ENCODE data around the gene ZSWIM5.
"Not testable (repeated sequence)": the region's sequence is repeated elsewhere in the genome, so short reads cannot be mapped to it uniquely, and the experiment has no call there.

ZSWIM5 gene

GRCh38 chr1:45008076-45008475 is 198.3 kb downstream of the ZSWIM5 start:
- no peak for DNase-seq (ENCODE audit: low read depth in 3 of 3, low spot score in 1 of 3)

DNA sequence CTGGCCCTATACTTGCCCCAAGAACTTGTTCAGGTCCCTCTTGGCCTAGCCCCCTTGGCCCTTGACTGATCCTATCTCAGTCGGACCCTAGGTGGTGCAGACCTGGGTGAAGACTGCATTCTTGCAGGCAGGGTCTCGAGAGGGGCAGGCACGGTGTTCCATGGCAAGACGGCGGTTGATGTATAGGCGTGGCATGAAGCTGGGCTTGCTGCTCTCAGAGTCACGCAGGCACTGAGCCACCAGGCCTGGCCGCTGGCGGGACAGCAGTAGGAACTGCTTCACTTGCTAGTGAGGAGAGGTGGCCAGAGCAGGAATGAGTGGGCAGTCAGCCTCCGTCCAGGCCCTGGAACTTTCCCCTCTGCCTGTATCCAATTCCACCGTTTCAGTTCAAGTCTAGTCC is 199.1 kb downstream of the ZSWIM5 start:
- DNase-seq (ENCODE audit: low read depth in 3 of 3, low spot score in 1 of 3) = no peak

DNA sequence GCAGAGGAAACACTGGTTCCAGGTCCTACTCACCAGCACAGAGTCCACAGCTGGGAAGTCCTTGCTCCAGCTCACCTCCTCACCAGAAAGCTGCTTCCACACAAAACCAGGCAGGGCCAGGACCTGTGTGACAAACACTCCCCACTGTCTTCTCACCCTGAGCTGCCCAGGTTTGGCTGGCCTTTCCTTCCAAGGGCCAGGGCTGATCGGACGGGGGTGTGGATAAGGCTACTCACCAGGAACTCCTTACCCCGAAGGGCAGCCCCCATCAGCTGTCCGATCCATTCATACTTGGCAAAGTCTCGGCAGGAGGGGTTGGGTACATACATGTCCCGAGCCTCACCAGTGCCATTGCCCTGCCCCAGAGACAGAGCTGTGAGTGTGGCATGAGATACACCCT is 200.6 kb downstream of the ZSWIM5 start:
- DNase-seq (ENCODE audit: low read depth in 3 of 3, low spot score in 1 of 3) = no peak

DNA sequence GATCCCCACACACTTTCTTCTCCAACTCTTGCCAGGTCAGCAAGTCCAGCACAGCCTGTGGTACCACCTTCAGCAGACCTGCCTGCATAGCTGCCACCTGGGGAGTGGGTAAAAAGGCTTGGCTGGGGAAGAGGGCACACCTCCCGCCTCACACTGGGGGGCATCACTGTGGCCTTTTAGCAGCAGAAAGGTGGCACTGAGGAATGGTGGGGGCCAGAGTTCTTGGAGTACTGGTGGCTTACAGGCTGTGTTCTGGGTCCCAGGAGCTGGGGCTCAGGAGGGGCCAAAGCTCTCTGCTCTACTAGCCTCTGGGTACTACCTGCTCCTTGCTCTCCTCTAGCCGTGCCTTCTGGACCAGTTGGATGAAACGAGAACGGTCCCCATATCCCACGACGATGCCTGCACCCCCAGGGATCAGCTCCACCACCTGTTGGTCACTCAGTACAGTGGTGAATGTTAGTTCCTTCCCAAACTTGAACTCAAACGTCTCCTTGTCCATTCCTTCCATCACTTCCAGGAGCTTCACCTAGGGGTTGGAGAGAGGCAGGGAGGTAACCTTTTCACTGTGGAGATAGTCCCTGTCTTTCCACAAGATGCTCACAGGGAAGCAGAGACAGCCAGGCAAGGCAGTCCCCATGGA is 202.0 kb downstream of the ZSWIM5 start:
- no peak for DNase-seq (ENCODE audit: low read depth in 3 of 3, low spot score in 1 of 3)

GRCh38 chr1:45003741-45004140 is 202.7 kb downstream of the ZSWIM5 start:
- no peak for DNase-seq (ENCODE audit: low read depth in 3 of 3, low spot score in 1 of 3)

DNA sequence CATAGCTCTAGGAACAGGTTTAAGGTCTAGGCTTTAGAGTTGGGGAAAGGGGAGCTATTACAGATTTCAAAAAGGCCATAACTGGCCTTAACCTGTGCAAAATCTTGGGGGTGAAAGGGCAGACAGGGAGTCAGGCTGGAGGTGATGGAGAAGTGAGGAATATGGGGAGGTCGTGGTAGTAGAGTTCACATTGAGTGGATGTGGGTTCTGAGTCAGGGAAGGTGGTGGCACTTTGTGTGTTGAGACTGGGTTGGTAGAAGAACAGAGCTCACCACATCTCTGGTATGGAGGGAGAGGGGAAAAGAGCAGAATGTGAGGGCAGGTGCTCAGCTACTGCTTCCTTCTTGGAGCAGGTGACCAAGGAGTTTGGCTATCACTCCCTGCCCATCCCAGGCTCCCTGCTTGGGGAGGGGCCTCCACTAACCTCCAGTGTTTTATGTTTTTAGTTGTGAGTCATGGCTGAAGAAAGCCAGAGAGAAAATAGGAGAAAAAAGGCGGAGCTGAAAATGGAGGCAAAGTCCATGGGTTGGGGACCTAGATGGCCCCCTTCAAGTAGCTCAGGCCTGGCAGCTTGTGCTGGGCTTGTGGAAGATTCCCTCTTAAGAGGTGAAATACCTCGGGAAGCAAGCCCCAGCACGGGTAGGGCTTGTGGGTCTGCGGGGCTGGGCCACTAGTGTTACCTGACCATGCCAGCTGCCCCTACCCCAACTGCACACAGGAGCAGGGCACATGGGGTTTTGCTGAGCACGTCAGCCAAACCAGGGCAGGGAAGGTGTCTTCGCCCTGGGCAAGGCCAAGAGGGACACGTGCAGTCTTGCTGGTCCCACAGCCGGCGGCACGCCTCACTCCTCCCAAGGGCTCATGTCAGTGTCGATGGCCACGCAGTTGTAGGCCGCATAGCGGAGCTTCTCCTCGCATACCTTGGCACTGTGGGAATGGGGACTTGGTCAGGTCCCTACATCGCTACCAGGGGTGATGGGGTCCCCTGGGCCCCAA is 203.5 kb downstream of the ZSWIM5 start:
- no peak for DNase-seq (ENCODE audit: low read depth in 3 of 3, low spot score in 1 of 3)

GRCh38 chr1:45001576-45001975 is 204.8 kb downstream of the ZSWIM5 start:
- DNase-seq (ENCODE audit: low read depth in 3 of 3, low spot score in 1 of 3) = not testable (repeated sequence)

GRCh38 chr1:45001011-45001481 is 205.4 kb downstream of the ZSWIM5 start:
- no peak for DNase-seq (ENCODE audit: low read depth in 3 of 3, low spot score in 1 of 3)

GRCh38 chr1:44999232-44999631 is 207.2 kb downstream of the ZSWIM5 start:
- DNase-seq (ENCODE audit: low read depth in 3 of 3, low spot score in 1 of 3) = no peak

GRCh38 chr1:44995467-44996238 is 210.8 kb downstream of the ZSWIM5 start:
- DNase-seq (ENCODE audit: low read depth in 3 of 3, low spot score in 1 of 3) = no peak

DNA sequence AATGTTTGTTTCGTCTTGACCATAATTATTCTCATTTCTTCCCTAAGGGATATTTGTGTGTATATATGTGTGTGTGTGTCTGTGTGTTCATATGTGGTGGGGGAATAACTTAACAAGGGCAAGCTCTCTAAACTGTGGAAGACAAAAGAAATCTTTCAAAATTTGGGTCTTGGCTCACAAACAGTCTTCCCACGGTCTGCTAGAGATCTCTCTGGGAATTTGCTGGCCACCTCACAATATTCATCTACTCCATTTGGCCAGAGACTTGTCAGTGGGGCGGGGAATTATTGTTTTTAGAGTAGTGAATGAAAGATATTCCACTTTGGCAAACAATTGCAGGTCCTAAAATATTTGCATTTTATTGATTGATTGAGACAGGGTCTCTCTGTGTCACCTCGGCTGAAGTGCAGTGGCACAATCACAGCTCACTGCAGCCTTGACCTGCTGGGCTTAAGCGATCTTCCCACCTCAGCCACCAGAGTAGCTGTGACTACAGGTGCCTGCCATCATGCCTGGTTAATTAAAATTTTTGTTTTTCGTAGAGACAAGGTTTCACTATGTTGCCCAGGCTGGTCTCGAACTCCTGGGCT is 212.0 kb downstream of the ZSWIM5 start:
- DNase-seq (ENCODE audit: low read depth in 3 of 3, low spot score in 1 of 3) = no peak

- DNase-seq (ENCODE audit: low read depth in 3 of 3, low spot score in 1 of 3) = no peak
Observed at GRCh38 chr1:44988531-44989156, 217.8 kb downstream of the ZSWIM5 start.

- no peak for DNase-seq (ENCODE audit: low read depth in 3 of 3, low spot score in 1 of 3)
Observed at GRCh38 chr1:44985747-44986359, 220.6 kb downstream of the ZSWIM5 start.

DNA sequence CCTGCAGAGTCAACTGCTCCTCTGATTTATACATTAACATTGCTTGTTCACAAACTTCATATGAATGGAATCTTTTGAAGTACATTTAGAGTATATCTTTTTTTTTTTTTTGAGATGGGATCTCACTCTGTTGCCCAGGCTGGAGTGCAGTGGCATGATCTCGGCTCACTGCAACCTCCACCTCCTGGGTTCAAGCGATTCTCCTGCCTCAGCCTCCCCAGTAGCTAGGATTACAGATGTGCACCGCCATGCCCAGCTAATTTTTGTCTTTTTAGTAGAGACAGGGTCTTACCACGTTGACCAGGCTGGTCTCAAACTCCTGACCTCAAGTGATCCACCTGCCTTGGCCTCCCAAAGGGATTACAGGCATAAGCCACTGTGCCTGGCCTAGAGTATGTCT is 229.0 kb downstream of the ZSWIM5 start:
- DNase-seq (ENCODE audit: low read depth in 3 of 3, low spot score in 1 of 3) = not testable (repeated sequence)

GRCh38 chr1:44976252-44976651 is 230.2 kb downstream of the ZSWIM5 start:
- no peak for DNase-seq (ENCODE audit: low read depth in 3 of 3, low spot score in 1 of 3)

DNA sequence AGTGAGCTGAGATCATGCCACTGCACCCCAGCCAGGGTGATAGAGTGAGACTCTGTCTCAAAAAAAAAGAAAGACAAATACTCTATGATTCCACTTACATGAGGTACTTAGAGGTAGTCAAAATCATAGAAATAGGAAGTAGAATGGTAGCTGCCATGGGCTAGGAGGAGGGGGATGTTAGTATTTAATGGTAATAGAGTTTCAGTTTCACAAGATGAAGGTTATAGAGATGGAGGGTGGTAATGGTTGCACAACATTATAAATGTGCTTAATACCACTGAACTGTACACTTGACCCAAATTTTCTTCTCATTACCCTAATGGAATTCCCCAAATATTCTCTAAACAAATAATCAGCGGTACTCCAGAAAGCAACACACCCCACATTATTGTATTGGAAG is 232.8 kb downstream of the ZSWIM5 start:
- DNase-seq (ENCODE audit: low read depth in 3 of 3, low spot score in 1 of 3) = no peak

DNA sequence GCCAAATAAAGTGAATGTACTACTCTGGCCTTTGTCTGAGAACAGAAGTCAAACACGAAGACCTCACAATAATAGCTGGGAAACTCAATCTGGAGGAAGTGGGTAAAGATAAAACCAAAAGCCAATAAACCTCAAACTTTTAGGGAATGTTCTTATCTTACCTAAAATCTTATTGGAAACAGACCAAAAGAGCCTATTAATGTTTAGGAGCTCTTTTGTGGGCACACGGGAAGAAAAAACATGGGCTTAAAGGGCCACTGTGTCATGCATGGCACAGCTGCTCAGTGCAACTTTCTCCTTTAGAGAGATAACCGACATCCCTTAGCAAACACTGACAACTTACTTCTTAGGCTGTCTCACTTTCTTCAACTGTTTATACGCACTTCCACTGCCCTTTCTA is 236.1 kb downstream of the ZSWIM5 start:
- DNase-seq (ENCODE audit: low read depth in 3 of 3, low spot score in 1 of 3) = no peak
